Activated CD4-positive, alpha-beta T cell treated with anti-CD3 and anti-CD28 coated beads for 36 hours (primary cell): ENCODE results near the gene TNFSF10. TPM values are rescaled to one million over a fixed set of nuclear protein-coding genes. Genes with fewer than 3 reads are reported as not detected.

ENCODE experiments used
- ATAC-seq: fragments of 200-7000 bp; cut with Tn5 transposase; one replicate; pipeline ENCODE4 v1.10.0; 2021; ENCODE audit warnings: mild to moderate bottlenecking, moderate library complexity
- CTCF ChIA-PET: fragments of 350-600 bp; sonication (Branson Sonifier 250); formaldehyde crosslinking; loops from one replicate; lab custom pipeline; 2021; ENCODE audit warnings: antibody characterized with exemption; lab: Charles Lee
- POLR2A ChIA-PET: fragments of 350-600 bp; sonication (Branson Sonifier 250); formaldehyde crosslinking; loops from one replicate; lab custom pipeline; 2021; ENCODE audit warnings: antibody characterized with exemption, inconsistent platforms; lab: Charles Lee
- DNase-seq: peaks from one replicate; pipeline ENCODE4 v3.0.0-alpha.2; 2020
- H3K27ac Mint-ChIP-seq: one replicate; pipeline ENCODE4 v1.8.0; 2021; ENCODE audit warnings: mixed read lengths
- H3K27me3 Mint-ChIP-seq: one replicate; pipeline ENCODE4 v1.8.0; 2021; ENCODE audit warnings: mixed read lengths
- H3K36me3 Mint-ChIP-seq: one replicate; pipeline ENCODE4 v1.8.0; 2021; ENCODE audit warnings: low read depth, mixed read lengths
- H3K4me1 Mint-ChIP-seq: one replicate; pipeline ENCODE4 v1.8.0; 2021; ENCODE audit warnings: mixed read lengths
- H3K4me3 Mint-ChIP-seq: one replicate; pipeline ENCODE4 v1.8.0; 2021; ENCODE audit warnings: mild to moderate bottlenecking, moderate library complexity, mixed read lengths
- H3K9me3 Mint-ChIP-seq: one replicate; pipeline ENCODE4 v1.8.0; 2021; ENCODE audit warnings: low read depth, mixed read lengths
- intact Hi-C, 2 experiments: fragments of 100-400 bp; cut with DNase I in 1 of 2; cut with micrococcal nuclease in 1 of 2; formaldehyde crosslinking; loops; one replicate each; pipeline versions ENCODE4 v1.14.2 to v1.15.1; 2022 to 2024; cut with DNase I, micrococcal nuclease
- total RNA-seq, 2 experiments: library from RNA; stranded (reverse); gene quantifications; one replicate each; pipeline ENCODE4 v1.2.3, GENCODE V29; 2021

Gene TNFSF10
- total RNA-seq, 2 experiments from 2014 or later: 33.1 to 34.8 TPM

- Mint-ChIP-seq H3K4me3 (no peak overlapping the region), H3K4me1 (peaks cover 20% of the 10 kb centered on the region), H3K9me3 (no peaks in the 10 kb centered on the region), H3K36me3 (no peaks in the 10 kb centered on the region), H3K27ac (no peak overlapping the region), H3K27me3 (no peaks in the 10 kb centered on the region)
- DNase-seq: no peak
- ChIA-PET CTCF (interaction anchor here (0.6 to 3.7 kb wide), 9 partner anchors 8 to 1186 kb away, joined by 3 to 26 read pairs (median 4); no protein-coding TSS in a partner anchor), POLR2A (no interaction called here)
- intact Hi-C loops: loop anchor here in 1 of 2 experiments (5.0 kb wide), 1 partner anchor 146 kb away; no protein-coding TSS in a partner anchor
- ATAC-seq: no peak
Measured at GRCh38 chr3:172478116-172478515, 45.1 kb downstream of the TNFSF10 start.

GRCh38 chr3:172476347-172476746 is 46.9 kb downstream of the TNFSF10 start:
- POLR2A ChIA-PET: no interaction called here
- ATAC-seq (no peak), DNase-seq (no peak)
- CTCF ChIA-PET: interaction anchor here (0.7 to 3.7 kb wide), 10 partner anchors 13 to 446 kb away, joined by 3 to 26 read pairs (median 6); no protein-coding TSS in a partner anchor
- Mint-ChIP-seq H3K27ac (peak overlapping the region; percentile 4), H3K9me3 (peaks cover 2% of the 10 kb centered on the region), H3K4me1 (peaks cover 20% of the 10 kb centered on the region), H3K36me3 (no peaks in the 10 kb centered on the region), H3K27me3 (no peaks in the 10 kb centered on the region), H3K4me3 (peak overlapping the region; percentile 79)
- intact Hi-C loops: loop anchor here (2.0 to 5.0 kb wide), 3 partner anchors 16 to 144 kb away; no protein-coding TSS in a partner anchor

GRCh38 chr3:172475703-172476102 is 47.5 kb downstream of the TNFSF10 start:
- Mint-ChIP-seq H3K4me1 (peaks cover 20% of the 10 kb centered on the region), H3K9me3 (peaks cover 2% of the 10 kb centered on the region), H3K4me3 (no peak overlapping the region), H3K27me3 (peaks cover under 1% of the 10 kb centered on the region), H3K27ac (no peak overlapping the region), H3K36me3 (no peaks in the 10 kb centered on the region)
- CTCF ChIA-PET: interaction anchor here (0.8 to 3.7 kb wide), 4 partner anchors 14 to 143 kb away, joined by 3 to 26 read pairs (median 8); no protein-coding TSS in a partner anchor
- no peak for ATAC-seq
- POLR2A ChIA-PET: no interaction called here
- intact Hi-C loops: loop anchor here (2.0 to 5.0 kb wide), 3 partner anchors 15 to 143 kb away; no protein-coding TSS in a partner anchor
- DNase-seq: no peak

- ATAC-seq (no peak), DNase-seq (no peak)
- peaks cover 8% of the 10 kb centered on the region for H3K4me1 Mint-ChIP-seq
- intact Hi-C loops: no loop called here
- POLR2A ChIA-PET: no interaction called here
- peaks cover 17% of the 10 kb centered on the region for H3K27me3 Mint-ChIP-seq
- H3K9me3 Mint-ChIP-seq: peaks cover 2% of the 10 kb centered on the region
- H3K36me3 Mint-ChIP-seq: no peaks in the 10 kb centered on the region
- H3K4me3 Mint-ChIP-seq: no peak overlapping the region
- CTCF ChIA-PET: interaction anchor here (0.6 to 1.4 kb wide), 4 partner anchors 11 to 201 kb away, joined by 3 to 5 read pairs (median 4); no protein-coding TSS in a partner anchor
- H3K27ac Mint-ChIP-seq: no peak overlapping the region
Measured at GRCh38 chr3:172471903-172472302, 51.3 kb downstream of the TNFSF10 start.

- Mint-ChIP-seq H3K4me1 (peaks cover 5% of the 10 kb centered on the region), H3K36me3 (no peaks in the 10 kb centered on the region), H3K27ac (no peak overlapping the region), H3K4me3 (no peak overlapping the region), H3K27me3 (peaks cover 17% of the 10 kb centered on the region), H3K9me3 (peaks cover 2% of the 10 kb centered on the region)
- DNase-seq (no peak), ATAC-seq (no peak)
- ChIA-PET POLR2A (no interaction called here), CTCF (interaction anchor here (0.6 to 1.0 kb wide), 3 partner anchors 126 to 227 kb away, joined by 3 read pairs; no protein-coding TSS in a partner anchor)
- intact Hi-C loops: no loop called here
Measured at GRCh38 chr3:172470588-172470987, 52.6 kb downstream of the TNFSF10 start.

- intact Hi-C loops: no loop called here
- no peak for ATAC-seq
- no peak for DNase-seq
Measured at GRCh38 chr3:172467170-172467824, 55.9 kb downstream of the TNFSF10 start.

GRCh38 chr3:172466553-172467130 is 56.6 kb downstream of the TNFSF10 start:
- Mint-ChIP-seq H3K36me3 (no peaks in the 10 kb centered on the region), H3K27ac (no peak overlapping the region), H3K27me3 (peaks cover 17% of the 10 kb centered on the region), H3K9me3 (no peaks in the 10 kb centered on the region), H3K4me3 (no peak overlapping the region), H3K4me1 (peaks cover 2% of the 10 kb centered on the region)
- ChIA-PET CTCF (interaction anchor here (0.7 to 1.2 kb wide), 4 partner anchors 14 to 247 kb away, joined by 3 to 4 read pairs (median 3); no protein-coding TSS in a partner anchor), POLR2A (no interaction called here)
- DNase-seq (no peak), ATAC-seq (no peak)
- intact Hi-C loops: no loop called here

More at GRCh38 chr3:172467170-172467824, 55.9 kb downstream of the TNFSF10 start:
- no peak overlapping the region for H3K27ac Mint-ChIP-seq
- ChIA-PET POLR2A (no interaction called here), CTCF (interaction anchor here (0.7 to 1.2 kb wide), 6 partner anchors 9 to 246 kb away, joined by 3 to 4 read pairs (median 3); no protein-coding TSS in a partner anchor)
- H3K4me1 Mint-ChIP-seq: peaks cover 2% of the 10 kb centered on the region
- no peaks in the 10 kb centered on the region for H3K36me3 Mint-ChIP-seq
- H3K4me3 Mint-ChIP-seq: no peak overlapping the region
- peaks cover 2% of the 10 kb centered on the region for H3K9me3 Mint-ChIP-seq
- peaks cover 17% of the 10 kb centered on the region for H3K27me3 Mint-ChIP-seq

- H3K4me3 Mint-ChIP-seq: no peak overlapping the region
- H3K27ac Mint-ChIP-seq: no peak overlapping the region
- ChIA-PET POLR2A (no interaction called here), CTCF (interaction anchor here (0.6 to 1.9 kb wide), 3 partner anchors 9 to 181 kb away, joined by 3 to 7 read pairs (median 4); no protein-coding TSS in a partner anchor)
- ATAC-seq (no peak), DNase-seq (no peak)
- intact Hi-C loops: no loop called here
- H3K4me1 Mint-ChIP-seq: peaks cover 2% of the 10 kb centered on the region
- H3K36me3 Mint-ChIP-seq: no peaks in the 10 kb centered on the region
- H3K27me3 Mint-ChIP-seq: peaks cover 15% of the 10 kb centered on the region
- no peaks in the 10 kb centered on the region for H3K9me3 Mint-ChIP-seq
Measured at GRCh38 chr3:172465281-172465680, 57.9 kb downstream of the TNFSF10 start.

GRCh38 chr3:172464306-172464705 is 58.9 kb downstream of the TNFSF10 start:
- Mint-ChIP-seq H3K4me1 (peaks cover 2% of the 10 kb centered on the region), H3K27me3 (peaks cover 15% of the 10 kb centered on the region), H3K36me3 (no peaks in the 10 kb centered on the region), H3K9me3 (no peaks in the 10 kb centered on the region), H3K27ac (no peak overlapping the region), H3K4me3 (no peak overlapping the region)
- ATAC-seq (no peak), DNase-seq (no peak)
- ChIA-PET CTCF (interaction anchor here (0.6 to 1.9 kb wide), 4 partner anchors 10 to 204 kb away, joined by 3 to 7 read pairs (median 4); no protein-coding TSS in a partner anchor), POLR2A (no interaction called here)
- intact Hi-C loops: no loop called here

GRCh38 chr3:172461530-172462138 is 61.6 kb downstream of the TNFSF10 start:
- CTCF ChIA-PET: interaction anchor here (0.6 to 2.3 kb wide), 50 partner anchors 8 to 1689 kb away, joined by 3 to 33 read pairs (median 4); partner anchors contain the start of genes GHSR and TNFSF10
- no peak overlapping the region for H3K4me3 Mint-ChIP-seq
- no peaks in the 10 kb centered on the region for H3K36me3 Mint-ChIP-seq
- H3K9me3 Mint-ChIP-seq: no peaks in the 10 kb centered on the region
- intact Hi-C loops: loop anchor here (1.0 to 2.0 kb wide), 4 partner anchors 15 to 205 kb away; no protein-coding TSS in a partner anchor
- no peak overlapping the region for H3K27ac Mint-ChIP-seq
- DNase-seq (no peak), ATAC-seq (peak; percentile 53)
- POLR2A ChIA-PET: no interaction called here
- peaks cover 2% of the 10 kb centered on the region for H3K27me3 Mint-ChIP-seq
- H3K4me1 Mint-ChIP-seq: no peaks in the 10 kb centered on the region

GRCh38 chr3:172456404-172456803 is 66.8 kb downstream of the TNFSF10 start:
- H3K4me1 Mint-ChIP-seq: no peaks in the 10 kb centered on the region
- POLR2A ChIA-PET: no interaction called here
- no peak for ATAC-seq

More at GRCh38 chr3:172456404-172456803, 66.8 kb downstream of the TNFSF10 start:
- Mint-ChIP-seq H3K36me3 (no peaks in the 10 kb centered on the region), H3K27me3 (peaks cover 15% of the 10 kb centered on the region), H3K27ac (no peak overlapping the region), H3K4me3 (no peak overlapping the region), H3K9me3 (no peaks in the 10 kb centered on the region)
- CTCF ChIA-PET: no interaction called here
- intact Hi-C loops: no loop called here
- DNase-seq: no peak
